Neuronal stem cell (in vitro differentiated cells): ENCODE measurements around the gene NUDT15.

Experiments used
- DNase-seq: peaks from one replicate; pipeline ENCODE4 v3.0.0-alpha.2; 2013; ENCODE audit warnings: low spot score
- H2AFZ ChIP-seq: one replicate; pipeline ENCODE4 v1.6.1; 2013; ENCODE audit warnings: mild to moderate bottlenecking, low read length, inconsistent platforms
- H2AK5ac ChIP-seq: 2 replicates; pipeline ENCODE4 v1.6.1; 2013; ENCODE audit warnings: low read depth, mild to moderate bottlenecking, inconsistent platforms, low read length, moderate library complexity, mixed read lengths
- H2BK120ac ChIP-seq: 2 replicates; pipeline ENCODE4 v1.6.1; 2013; ENCODE audit warnings: low read depth, mild to moderate bottlenecking, inconsistent platforms, low read length, moderate library complexity, mixed read lengths
- H2BK12ac ChIP-seq: one replicate; pipeline ENCODE4 v1.6.1; 2013; ENCODE audit warnings: low read length, inconsistent platforms
- H2BK15ac ChIP-seq: 2 replicates; pipeline ENCODE4 v1.6.1; 2013; ENCODE audit warnings: mild to moderate bottlenecking, low read length, inconsistent platforms, mixed read lengths
- H2BK5ac ChIP-seq: one replicate; pipeline ENCODE4 v1.6.1; 2013; ENCODE audit warnings: inconsistent platforms, mild to moderate bottlenecking, low read length, moderate library complexity
- H3K14ac ChIP-seq: one replicate; pipeline ENCODE4 v1.6.1; 2013; ENCODE audit warnings: low read length, inconsistent platforms
- H3K18ac ChIP-seq: 2 replicates; pipeline ENCODE4 v1.6.1; 2013; ENCODE audit warnings: low read length, inconsistent platforms
- H3K23ac ChIP-seq: 2 replicates; pipeline ENCODE4 v1.6.1; 2013; ENCODE audit warnings: low read depth, mild to moderate bottlenecking, mixed read lengths, low read length, inconsistent platforms; ENCODE audit not compliant: poor library complexity
- H3K27ac ChIP-seq: replicated peaks from 3 replicates; pipeline ENCODE4 v1.5.1; 2013; ENCODE audit warnings: low read length, inconsistent platforms
- H3K27me3 ChIP-seq, 3 experiments: 2 replicates each; pipeline ENCODE4 v1.6.1; 2013; ENCODE audit warnings: low read length in 3 of 3, mild to moderate bottlenecking in 2 of 3, inconsistent platforms in 1 of 3, low read depth in 1 of 3, mixed read lengths in 1 of 3, moderate library complexity in 1 of 3; ENCODE audit not compliant: control insufficient read depth in 3 of 3, insufficient read depth in 3 of 3
- H3K36me3 ChIP-seq, 2 donors: replicated peaks in 1 of 2; 2 replicates each; pipeline ENCODE4 v1.6.1; 2013; ENCODE audit warnings: low read length in 2 of 2; ENCODE audit not compliant: control insufficient read depth in 2 of 2, insufficient read depth in 2 of 2
- H3K4ac ChIP-seq: 2 replicates; pipeline ENCODE4 v1.6.1; 2013; ENCODE audit warnings: inconsistent platforms, mild to moderate bottlenecking, low read length, moderate library complexity
- H3K4me1 ChIP-seq, 2 donors: 1 replicate in 1 of 2; 2 replicates in 1 of 2; pipeline ENCODE4 v1.6.1; 2013; ENCODE audit warnings: low read length in 2 of 2, low read depth in 1 of 2; ENCODE audit not compliant: control insufficient read depth in 2 of 2, insufficient read depth in 1 of 2
- H3K4me2 ChIP-seq: one replicate; pipeline ENCODE4 v1.6.1; 2013; ENCODE audit warnings: mild to moderate bottlenecking, low read length, inconsistent platforms; ENCODE audit not compliant: insufficient read depth, poor library complexity, severe bottlenecking
- H3K4me3 ChIP-seq, 2 donors: 2 replicates each; pipeline ENCODE4 v1.5.1; 2013; ENCODE audit warnings: low read length in 2 of 2, mild to moderate bottlenecking in 2 of 2, inconsistent platforms in 1 of 2, moderate library complexity in 1 of 2
- H3K79me1 ChIP-seq: one replicate; pipeline ENCODE4 v1.6.1; 2013; ENCODE audit warnings: low read depth, mild to moderate bottlenecking, inconsistent platforms, low read length, moderate library complexity
- H3K9ac ChIP-seq: one replicate; pipeline ENCODE4 v1.6.1; 2013; ENCODE audit warnings: mild to moderate bottlenecking, low read depth, low read length, inconsistent platforms; ENCODE audit not compliant: poor library complexity
- H3K9me3 ChIP-seq, 2 donors: replicated peaks in 1 of 2; 2 replicates each; pipeline versions ENCODE3 to v1.6.1; 2013; ENCODE audit warnings: low read length in 2 of 2, mild to moderate bottlenecking in 2 of 2, inconsistent platforms in 1 of 2, low read depth in 1 of 2, mixed read lengths in 1 of 2, moderate library complexity in 1 of 2; ENCODE audit not compliant: control insufficient read depth in 2 of 2, insufficient read depth in 1 of 2
- H4K8ac ChIP-seq: one replicate; pipeline ENCODE4 v1.6.1; 2013; ENCODE audit warnings: low read depth, mild to moderate bottlenecking, inconsistent platforms, low read length, moderate library complexity
- H4K91ac ChIP-seq: one replicate; pipeline ENCODE4 v1.6.1; 2013; ENCODE audit warnings: low read length, low read depth, mild to moderate bottlenecking, inconsistent platforms; ENCODE audit not compliant: poor library complexity
- WGBS, 2 donors: extraction: QIAGEN DNeasy Blood & Tissue Kit; methylation state at CpG; one replicate each; pipeline ENCODE4 v1.1.7; 2013; ENCODE audit warnings: missing lambda C conversion rate in 2 of 2, mixed read lengths in 1 of 2; ENCODE audit not compliant: insufficient read length in 2 of 2, insufficient replicate concordance in 1 of 2; ENCODE audit errors: extremely low coverage in 2 of 2; 5-methylcytosine and 5-hydroxymethylcytosine counted together

Gene NUDT15

DNA sequence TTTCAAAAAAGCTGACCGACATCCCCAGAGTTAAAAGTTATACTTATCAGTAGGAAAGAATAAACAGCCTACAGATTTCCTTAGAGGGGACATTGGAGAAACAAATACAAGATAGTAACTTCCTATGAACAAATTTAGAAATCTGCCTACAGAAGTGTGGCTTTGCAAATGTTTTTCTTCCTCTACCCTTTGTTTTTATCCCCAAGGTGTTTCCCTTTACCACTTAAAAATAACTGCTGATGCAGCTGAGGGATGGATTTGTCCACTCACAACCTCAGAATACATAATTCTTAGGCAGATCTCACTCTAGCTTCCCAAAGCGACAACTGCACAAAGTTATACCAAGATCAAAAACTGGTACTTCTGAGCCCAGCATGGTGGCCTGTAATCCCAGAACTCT lies 36.5 kb downstream of the NUDT15 start:
- no peaks in the 10 kb centered on the region for H3K27me3 ChIP-seq
- H2BK120ac ChIP-seq = no peak overlapping the region
- no peak overlapping the region for H3K27ac ChIP-seq
- H3K4ac ChIP-seq = no peak overlapping the region
- H3K79me1 ChIP-seq = no peaks in the 10 kb centered on the region
- H3K4me2 ChIP-seq = no peak overlapping the region
- no peak overlapping the region for H3K18ac ChIP-seq
- no peak for DNase-seq
- no peak overlapping the region for H2BK5ac ChIP-seq
- H2AFZ ChIP-seq = no peak overlapping the region
- H3K36me3 ChIP-seq = peaks cover 31 to 98% of the 10 kb centered on the region in 2 donors
- H2AK5ac ChIP-seq = no peak overlapping the region
- H4K8ac ChIP-seq = no peak overlapping the region
- H4K91ac ChIP-seq = no peak overlapping the region
- H3K9ac ChIP-seq = no peak overlapping the region
- H3K4me1 ChIP-seq = no peaks in the 10 kb centered on the region
- no peak overlapping the region for H3K4me3 ChIP-seq
- no peak overlapping the region for H3K23ac ChIP-seq
- no peak overlapping the region for H2BK12ac ChIP-seq
- no peak overlapping the region for H3K14ac ChIP-seq
- WGBS, 2 donors = no CpG with 5 or more reads among the region's 2 CpGs
- no peak overlapping the region for H2BK15ac ChIP-seq
- peaks cover 32 to 61% of the 10 kb centered on the region in 2 donors for H3K9me3 ChIP-seq

DNA sequence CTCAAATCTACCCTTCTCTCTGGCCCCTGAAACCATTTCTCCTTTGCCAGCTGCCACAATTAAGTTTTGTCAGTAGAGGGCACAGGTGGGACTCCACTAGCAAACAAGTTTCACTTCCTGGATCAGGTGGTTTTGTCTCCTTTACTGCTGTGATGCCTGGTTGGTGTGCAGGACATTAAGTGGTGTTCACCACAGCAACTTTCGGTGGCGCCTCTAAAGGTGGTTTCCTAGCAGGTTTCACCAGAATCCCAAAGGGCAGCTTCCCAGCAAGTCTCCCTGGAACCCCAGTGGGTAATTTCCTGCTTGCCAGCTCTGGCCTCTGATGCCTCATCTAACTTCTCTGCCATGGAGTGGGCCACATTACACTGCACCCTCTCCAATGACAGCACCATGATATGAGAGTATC lies 40.7 kb downstream of the NUDT15 start:
- Histone ChIP-seq H3K4ac (no peak overlapping the region), H3K36me3 (peaks cover 30 to 95% of the 10 kb centered on the region in 2 donors), H3K79me1 (no peaks in the 10 kb centered on the region), H2AFZ (no peak overlapping the region), H3K9ac (no peak overlapping the region), H3K27ac (no peak overlapping the region), H2BK15ac (no peak overlapping the region), H3K4me1 (no peaks in the 10 kb centered on the region), H3K9me3 (peaks cover 11 to 20% of the 10 kb centered on the region in 2 donors), H2BK5ac (no peak overlapping the region), H3K23ac (no peak overlapping the region), H4K91ac (no peak overlapping the region), H3K4me3 (peak overlapping the region in 1 of 2 donors; percentile 1), H2BK120ac (no peak overlapping the region), H2AK5ac (no peak overlapping the region), H3K4me2 (no peak overlapping the region), H4K8ac (no peak overlapping the region), H3K27me3 (no peaks in the 10 kb centered on the region), H3K18ac (no peak overlapping the region), H2BK12ac (no peak overlapping the region), H3K14ac (no peak overlapping the region)
- no CpG with 5 or more reads among the region's 2 CpGs for WGBS, 2 donors
- no peak for DNase-seq

- no peak overlapping the region for H2BK12ac ChIP-seq
- no peak overlapping the region for H4K8ac ChIP-seq
- no peak overlapping the region for H4K91ac ChIP-seq
- H3K9ac ChIP-seq = no peak overlapping the region
- H3K27me3 ChIP-seq = no peaks in the 10 kb centered on the region
- H2AK5ac ChIP-seq = no peak overlapping the region
- no peak overlapping the region for H3K14ac ChIP-seq
- H3K18ac ChIP-seq = no peak overlapping the region
- peaks cover 18 to 96% of the 10 kb centered on the region in 2 donors for H3K36me3 ChIP-seq
- no peaks in the 10 kb centered on the region for H3K79me1 ChIP-seq
- no peak overlapping the region for H3K4me2 ChIP-seq
- H2AFZ ChIP-seq = no peak overlapping the region
- H3K27ac ChIP-seq = no peak overlapping the region
- H2BK5ac ChIP-seq = no peak overlapping the region
- WGBS, 2 donors = no CpG with 5 or more reads among the region's 4 CpGs
- no peak overlapping the region for H3K4ac ChIP-seq
- H3K9me3 ChIP-seq = no peaks in the 10 kb centered on the region
- peaks cover 0 to 1% of the 10 kb centered on the region in 2 donors for H3K4me1 ChIP-seq
- H2BK15ac ChIP-seq = no peak overlapping the region
- H3K23ac ChIP-seq = no peak overlapping the region
- H3K4me3 ChIP-seq = no peak overlapping the region
- DNase-seq = no peak
- no peak overlapping the region for H2BK120ac ChIP-seq
These were observed 44.2 kb downstream of the NUDT15 start for GRCh38 chr13:48081739-48082138.

DNA sequence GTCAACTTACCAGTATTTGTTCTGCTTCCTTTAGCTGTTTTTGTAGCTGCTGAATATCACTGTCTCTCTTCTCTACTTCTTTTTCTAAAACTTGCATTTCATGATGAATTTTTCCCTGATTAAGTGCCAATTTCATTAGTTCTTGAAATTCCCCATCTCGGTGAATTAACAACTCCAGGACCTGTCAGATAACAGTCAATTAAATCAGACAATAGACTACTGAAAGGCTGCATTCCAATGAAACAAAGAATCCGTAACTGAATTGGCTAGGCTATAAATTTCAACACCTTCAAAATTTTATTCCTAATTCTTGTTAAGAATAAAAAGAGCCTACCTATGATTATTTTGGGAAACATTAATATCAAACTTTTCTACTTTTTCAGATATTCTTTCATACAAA lies 48.7 kb downstream of the NUDT15 start:
- no peaks in the 10 kb centered on the region for H3K9me3 ChIP-seq
- no peak overlapping the region for H3K4ac ChIP-seq
- no peak overlapping the region for H3K9ac ChIP-seq
- H3K27me3 ChIP-seq = no peaks in the 10 kb centered on the region
- H3K36me3 ChIP-seq = peaks cover 0 to 72% of the 10 kb centered on the region in 2 donors
- H2BK120ac ChIP-seq = no peak overlapping the region
- no peak overlapping the region for H4K91ac ChIP-seq
- no peak overlapping the region for H3K18ac ChIP-seq
- DNase-seq = no peak
- peaks cover 0 to 1% of the 10 kb centered on the region in 2 donors for H3K4me1 ChIP-seq
- H3K4me2 ChIP-seq = no peak overlapping the region
- H2BK15ac ChIP-seq = no peak overlapping the region
- no peak overlapping the region for H4K8ac ChIP-seq
- H2AK5ac ChIP-seq = no peak overlapping the region
- no peak overlapping the region for H3K23ac ChIP-seq
- H2BK12ac ChIP-seq = no peak overlapping the region
- no peak overlapping the region for H2BK5ac ChIP-seq
- H2AFZ ChIP-seq = no peak overlapping the region
- no peaks in the 10 kb centered on the region for H3K79me1 ChIP-seq
- WGBS, 2 donors = no CpG with 5 or more reads among the region's 2 CpGs
- H3K14ac ChIP-seq = no peak overlapping the region
- no peak overlapping the region for H3K27ac ChIP-seq
- no peak overlapping the region for H3K4me3 ChIP-seq
